SK-N-DZ (cell line): ENCODE data around the gene UBE2G2.
"Not testable (repeated sequence)": the region's sequence is repeated elsewhere in the genome, so short reads cannot be mapped to it uniquely, and the experiment has no call there.

Source experiments
- DNase-seq: peaks from one replicate; pipeline ENCODE4 v3.0.0-alpha.2; 2015; ENCODE audit warnings: low spot score

Gene UBE2G2

DNA sequence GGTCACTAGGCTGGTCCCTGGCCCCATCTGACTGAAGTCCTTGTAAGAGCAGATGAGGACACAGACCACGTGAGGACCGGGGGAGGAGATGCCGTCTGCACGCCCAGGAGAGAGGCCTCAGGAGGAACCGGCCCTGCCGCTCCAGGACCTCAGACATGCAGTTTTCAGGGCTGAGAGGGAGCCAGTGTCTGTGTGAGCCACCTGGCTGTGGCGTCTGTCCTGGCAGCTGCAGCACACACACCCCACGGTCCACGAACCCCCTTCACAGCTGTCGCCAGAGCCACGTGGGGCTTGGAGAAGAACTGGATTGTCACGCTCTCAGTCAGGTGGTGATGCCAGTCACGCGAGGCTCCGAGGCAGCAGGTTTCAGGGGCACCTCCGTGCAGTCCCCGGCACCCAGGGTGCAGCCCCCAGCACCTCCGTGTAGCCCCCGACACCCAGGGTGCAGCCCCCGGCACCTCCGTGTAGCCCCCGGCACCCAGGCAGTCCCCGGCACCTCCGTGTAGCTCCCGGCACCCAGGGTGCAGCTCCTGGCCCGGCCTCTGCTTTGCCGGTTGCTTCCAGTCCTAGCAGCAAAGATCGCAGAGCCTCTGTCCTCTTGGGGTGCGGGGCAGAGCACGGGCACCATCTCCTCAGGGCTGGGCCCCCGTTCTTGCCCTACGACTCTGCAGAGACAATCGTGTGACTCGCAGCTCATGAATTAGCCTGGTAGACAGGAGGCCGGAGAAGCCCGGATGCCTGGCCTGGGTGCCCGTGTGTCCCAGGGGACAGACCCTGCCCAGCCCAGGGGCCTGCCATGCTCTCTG, 35.2 kb upstream of the UBE2G2 start:
- DNase-seq: peak; percentile 76

DNA sequence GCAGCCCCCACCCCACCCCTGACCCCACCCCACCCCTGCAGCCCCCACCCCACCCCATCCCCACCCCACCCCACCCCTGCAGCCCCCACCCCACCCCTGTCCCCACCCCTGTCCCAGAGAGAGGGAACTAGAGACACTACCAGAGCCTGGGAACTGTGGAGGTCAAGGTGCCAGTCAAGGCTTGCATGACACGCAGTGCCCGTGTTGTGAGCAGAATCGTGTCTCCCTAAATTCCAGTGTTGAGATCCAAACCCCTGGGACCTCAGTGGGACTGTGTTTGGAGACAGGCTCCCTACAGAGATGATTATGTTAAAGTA, 34.7 kb upstream of the UBE2G2 start:
- no peak for DNase-seq

DNA sequence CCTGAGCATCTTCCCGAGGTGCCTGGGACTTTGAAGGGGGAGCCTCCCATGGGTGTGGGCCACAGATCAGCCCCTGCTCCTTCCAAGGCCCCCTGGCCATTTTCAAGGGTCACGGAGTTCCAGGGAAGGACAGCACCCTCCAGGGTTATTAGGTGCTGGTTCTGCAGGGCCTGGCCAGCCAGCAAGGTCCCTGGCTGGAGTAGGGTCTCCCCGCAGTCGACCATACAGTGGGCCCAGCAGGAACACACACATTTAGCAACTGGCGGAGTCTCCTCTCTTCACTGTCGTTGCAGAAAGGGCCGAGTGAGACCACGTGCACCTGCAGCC, 34.0 kb upstream of the UBE2G2 start:
- no peak for DNase-seq

DNA sequence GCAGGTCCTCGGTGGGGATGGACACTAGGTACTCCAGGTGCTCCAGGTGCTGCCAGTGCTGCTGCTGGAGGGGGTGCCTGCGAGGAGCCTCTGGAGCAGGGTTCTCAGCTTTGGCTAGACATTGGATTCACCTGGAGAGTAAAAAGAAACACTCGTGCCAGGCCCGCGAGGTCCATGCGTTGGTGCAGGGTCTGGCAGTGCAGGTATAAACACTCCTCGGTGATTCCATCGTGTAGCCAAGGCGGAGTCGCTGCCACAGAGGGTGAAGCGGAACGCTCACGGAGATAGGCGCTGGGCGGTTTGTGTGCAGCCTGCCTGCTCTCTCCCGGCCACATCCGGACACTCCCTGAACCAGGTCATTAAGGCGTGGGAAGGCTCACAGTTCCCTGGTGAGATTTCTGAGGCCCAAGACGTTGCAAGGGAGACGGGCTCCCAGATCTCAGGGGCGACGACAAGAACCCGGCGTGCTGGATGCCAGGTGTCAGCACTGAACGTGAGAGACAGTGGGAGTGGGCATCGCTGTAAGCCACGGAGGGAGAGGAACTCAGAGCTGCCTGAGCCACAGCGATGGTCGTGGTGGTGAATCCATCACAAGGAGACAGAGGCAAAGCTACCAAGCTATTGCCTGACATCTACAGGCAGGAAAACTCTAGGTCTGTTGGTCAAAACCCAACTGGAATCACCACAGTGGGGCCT, 33.5 kb upstream of the UBE2G2 start:
- no peak for DNase-seq

DNA sequence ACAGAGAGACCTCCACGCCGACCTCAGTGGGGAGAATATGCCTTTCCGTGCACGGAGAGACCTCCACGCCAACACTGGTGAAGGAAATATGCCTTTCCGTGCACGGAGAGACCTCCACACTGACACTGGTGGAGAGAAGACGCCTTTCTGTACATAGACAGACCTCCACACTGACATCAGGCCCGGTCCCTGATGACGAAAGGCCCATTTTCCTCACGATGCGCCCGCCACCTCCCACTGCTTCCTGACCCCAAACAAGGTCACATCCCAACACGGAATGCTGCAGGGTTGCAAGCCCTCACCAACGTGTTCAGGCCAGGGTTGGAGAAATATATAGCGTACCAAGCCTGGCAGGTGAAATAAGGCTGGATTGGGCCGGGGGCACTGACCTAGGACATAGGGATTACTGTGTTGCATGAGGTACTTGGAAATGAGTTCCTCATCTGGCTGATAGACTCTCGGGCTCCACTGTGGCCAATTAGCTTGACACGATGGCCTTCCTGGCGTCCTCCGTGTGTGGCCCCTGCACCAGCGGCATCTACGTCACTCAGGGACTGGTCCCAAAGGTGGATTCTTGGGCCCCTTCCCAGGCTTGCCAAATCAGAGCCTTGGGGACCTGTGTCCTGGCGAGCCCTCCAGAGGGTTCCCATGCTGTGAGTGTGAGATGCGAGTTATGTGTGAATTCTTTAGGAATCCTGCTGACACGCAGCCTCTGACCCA, 32.8 kb upstream of the UBE2G2 start:
- DNase-seq: no peak

DNA sequence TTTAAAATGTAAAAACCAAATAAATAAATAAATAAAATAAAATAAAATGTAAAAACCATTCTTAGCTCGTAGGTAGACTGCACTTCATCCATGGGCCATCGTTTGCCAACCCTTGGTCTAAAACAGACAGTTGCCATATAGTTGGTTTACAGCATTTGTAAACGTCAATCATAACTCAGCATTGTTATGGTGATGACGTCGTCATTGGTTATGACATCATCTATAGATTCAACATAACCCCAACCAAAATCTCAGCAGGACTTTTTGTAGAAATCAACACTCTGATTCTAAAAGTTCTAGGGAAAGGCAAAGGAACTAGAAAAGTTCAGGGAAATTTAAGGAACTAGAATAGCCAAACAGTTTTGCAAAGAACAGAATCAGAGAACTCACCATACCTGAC, 32.0 kb upstream of the UBE2G2 start:
- DNase-seq: no peak

DNA sequence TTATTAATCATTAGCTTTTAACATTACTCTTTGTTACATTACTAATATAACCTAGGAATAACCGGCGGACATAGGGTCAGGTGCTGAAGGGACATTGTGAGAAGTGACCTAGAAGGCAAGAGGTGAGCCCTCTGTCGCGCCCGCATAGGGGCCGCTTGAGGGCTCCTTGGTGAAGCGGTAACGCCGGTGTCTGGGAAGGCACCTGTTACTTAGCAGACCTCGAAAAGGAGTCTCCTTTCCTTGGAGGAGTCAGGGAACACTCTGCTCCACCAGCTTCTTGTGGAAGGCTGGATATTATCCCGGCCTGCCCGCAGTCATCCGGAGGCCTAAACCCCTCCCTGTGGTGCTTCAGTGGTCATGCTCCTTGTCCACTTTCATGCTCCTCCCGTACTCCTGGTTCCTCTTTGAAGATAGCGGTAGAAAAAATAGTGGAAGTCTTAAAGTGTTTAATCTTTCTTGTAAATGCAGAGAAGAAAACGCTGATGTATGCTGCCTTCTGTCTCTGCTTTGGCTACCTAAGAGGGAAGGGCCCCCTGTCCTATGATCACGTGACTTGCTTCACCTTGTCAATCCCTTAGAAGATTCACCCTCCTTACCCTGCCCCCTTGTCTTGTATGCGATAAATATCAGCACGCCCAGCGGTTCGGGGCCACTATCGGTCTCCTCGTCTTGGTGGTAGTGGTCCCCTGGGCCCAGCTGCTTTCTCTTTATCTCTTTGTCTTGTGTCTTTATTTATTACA, 31.1 kb upstream of the UBE2G2 start:
- DNase-seq: not testable (repeated sequence)

DNA sequence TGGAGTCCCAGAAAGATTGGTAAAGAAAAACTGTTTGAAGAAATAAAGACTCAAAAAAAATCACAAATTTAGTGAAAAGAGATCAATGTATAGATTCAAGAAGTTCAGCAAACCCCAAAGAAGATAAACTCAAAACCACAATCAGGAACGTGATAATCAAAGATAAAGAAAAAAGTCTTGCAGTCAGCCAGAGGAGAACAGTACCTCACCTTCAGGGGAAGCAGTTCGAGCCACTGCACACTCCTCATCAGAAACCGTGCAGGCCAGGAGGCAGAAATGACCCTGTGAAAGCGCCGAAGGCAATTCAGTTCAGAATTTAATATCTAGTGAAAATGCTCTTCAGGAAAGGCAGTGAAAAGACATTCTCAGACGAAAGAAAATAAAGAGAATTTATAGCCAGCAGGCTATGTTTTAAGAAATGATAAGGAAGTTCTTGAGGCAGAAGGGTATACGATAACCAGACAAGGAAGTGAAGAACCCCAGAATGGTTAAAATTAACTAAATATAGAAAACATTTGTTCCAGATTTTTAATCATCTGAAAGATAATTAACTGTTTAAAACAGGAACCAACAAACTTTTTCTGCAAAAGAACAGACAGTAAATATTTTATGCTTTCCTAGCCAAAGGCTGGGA, 29.7 kb upstream of the UBE2G2 start:
- DNase-seq: no peak

DNA sequence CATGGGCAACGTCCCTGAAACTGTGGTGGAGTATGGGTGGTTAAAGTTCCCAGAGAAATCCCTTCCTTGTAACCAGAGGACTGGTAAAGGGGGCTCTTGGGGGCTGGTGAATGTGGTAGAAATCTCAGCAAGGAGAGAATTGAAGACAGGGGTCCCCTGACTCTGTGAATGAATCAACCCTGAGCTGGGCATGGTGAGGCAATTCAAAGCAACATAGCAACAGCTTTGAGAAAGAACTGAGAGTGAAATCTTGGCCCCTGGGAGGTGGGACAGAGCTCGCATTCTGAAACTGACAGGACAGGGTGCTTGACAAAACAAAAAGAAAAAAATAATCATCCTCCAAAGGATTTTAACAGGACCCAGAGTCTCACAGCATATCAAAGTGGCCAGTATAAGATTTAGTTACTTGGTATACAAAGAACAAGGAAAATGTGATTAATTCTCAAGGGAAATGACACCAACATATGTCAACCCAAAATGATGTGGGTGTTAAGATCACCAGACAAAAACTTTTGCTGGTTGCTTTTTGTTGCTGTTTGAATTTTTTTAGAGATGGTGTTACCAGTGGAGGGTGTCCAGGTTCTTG, 28.0 kb upstream of the UBE2G2 start:
- no peak for DNase-seq

DNA sequence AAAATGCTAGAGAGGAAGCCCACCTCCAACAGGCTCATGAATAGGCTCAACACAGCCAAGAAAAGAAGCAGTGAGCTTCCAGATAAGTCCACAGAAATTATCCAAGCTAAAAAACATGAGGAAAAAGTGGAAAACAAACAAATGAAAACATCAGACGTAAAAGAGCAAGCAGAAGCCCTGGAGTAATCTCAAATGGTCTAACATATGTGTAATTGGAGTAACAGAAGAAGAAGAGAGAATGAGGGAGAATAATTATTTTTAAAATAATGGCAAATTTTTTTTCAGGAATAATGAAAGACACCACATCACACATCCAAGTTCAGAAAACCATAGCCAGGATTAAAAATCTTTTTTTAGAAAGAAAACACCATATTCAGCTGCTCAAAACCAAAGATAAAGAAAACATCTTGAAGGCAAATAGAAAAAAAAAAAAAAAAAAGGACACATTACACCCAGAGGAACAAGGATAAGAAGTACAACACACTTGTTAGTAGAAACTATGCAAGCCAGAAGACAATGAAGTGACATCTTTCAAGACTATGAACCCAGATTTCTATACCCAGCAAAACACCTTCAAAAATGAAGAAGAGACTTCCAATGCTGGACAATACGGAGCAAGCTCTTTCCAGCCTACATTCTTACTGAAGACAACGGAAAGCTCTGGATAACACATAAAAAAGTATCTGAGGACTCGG, 26.9 kb upstream of the UBE2G2 start:
- no peak for DNase-seq

DNA sequence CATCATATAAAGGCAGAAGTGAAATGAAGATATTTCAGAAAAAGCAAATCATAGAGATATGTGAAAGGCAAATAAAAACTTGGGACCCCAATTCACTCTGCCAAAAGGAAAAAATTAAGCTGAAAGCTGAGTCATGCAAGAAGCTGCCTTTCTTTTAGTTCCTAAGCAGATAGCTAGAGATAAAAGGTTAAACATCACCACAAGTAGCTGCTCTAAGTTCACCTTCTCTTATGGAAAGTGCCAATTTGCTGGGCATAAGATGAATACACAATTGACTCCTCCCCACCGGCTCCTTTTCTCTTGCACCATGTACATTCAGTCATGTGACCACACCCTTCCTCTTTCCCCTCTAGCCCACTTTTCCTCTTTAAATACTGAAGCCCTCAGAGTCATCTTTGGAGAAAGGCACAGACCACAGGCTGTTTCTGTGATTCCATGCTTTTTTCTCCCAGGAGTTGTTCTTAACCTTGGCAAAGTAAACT, 21.6 kb upstream of the UBE2G2 start:
- DNase-seq: no peak

DNA sequence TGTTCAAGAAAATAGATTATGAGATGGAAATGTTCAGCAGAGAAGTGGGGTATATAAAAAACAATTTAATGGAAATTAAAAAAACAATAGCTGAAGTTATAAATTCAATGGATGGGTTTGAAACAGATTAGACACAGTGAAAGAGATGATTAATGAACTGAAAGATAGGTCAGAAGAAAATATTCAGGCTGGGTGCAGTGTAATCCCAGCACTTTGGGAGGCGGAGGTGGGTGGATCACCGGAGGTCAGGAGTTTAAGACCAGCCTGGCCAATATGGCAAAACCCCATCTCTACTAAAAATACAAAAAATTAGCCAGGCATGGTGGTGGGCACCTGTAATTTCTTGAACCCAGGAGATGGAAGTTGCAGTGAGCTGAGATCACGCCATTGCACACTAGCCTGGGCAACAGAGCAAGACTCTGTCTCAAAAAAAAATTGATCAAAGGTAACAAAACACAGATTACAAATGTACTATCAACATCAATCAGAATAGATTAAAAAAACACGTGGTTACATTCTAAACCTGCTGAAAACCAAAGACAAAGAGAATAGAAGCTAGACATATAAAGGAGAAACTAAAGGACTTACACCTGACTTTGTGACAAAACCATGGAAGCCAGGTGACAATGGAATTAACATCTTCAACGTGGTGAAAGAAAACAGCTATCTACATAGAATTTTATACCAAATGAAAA, 21.0 kb upstream of the UBE2G2 start:
- DNase-seq: no peak

DNA sequence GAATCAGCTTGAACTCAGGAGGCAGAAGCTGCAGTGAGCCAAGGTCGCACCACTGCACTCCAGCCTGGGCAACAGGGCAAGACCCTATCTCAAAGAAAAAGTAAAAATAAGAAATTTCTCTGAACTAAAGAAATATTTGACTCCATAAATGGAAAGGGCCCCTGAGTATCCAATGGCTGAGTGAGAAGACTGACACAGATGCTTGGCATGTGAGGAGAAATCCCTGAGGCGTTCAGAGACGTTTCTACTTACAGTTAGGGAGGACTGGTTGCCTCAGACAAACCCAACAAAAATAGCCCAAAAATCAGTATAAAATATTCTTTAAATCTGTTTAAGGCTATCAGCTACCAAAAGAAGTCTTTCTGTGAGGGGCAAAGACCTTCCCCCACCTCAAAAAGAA, 19.2 kb upstream of the UBE2G2 start:
- DNase-seq: no peak

DNA sequence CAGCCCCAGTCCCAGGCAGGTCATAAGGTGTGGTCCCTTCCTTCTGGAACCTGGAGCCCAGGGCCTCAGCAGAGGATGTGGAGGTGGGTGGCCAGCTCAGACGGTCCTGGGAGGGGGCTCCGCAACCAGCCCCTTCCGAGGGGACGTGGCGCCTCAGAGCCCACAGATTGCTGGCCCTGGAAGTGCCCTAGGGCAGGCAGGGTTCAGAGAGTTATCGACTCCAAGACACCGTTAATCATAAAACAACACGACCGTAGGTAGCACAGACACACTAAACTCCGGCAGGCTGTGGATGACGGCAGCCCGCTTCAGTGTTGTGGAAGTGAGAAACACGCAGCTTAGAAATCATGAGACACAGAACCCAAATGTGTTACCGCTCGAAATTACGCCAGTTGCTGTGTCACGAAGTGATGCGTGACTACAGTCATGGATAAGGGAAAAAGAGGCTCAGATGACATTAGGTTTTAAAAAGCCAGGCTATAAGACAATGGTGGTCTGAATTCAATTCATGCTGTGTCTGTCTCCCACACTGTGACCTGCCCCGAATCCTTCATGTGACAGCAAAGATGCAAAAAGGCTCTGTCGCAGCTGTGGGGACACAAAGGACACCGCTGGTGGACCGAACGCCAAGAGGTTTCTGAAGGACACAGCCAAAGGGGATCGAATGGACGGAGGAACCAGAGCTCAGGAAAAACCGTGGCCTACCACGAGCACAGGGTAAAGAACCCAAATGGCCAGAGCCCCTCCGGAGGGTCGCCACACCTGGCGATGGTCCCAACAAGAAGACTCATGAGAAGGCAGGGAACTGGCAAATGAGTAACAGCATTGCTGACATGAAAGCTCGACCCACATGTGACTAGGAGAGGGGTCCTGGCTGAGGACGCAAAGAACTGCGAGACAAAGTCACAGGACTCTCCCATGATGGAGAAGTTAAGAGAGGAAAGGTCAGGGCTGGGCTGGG, 17.9 kb upstream of the UBE2G2 start:
- no peak for DNase-seq

DNA sequence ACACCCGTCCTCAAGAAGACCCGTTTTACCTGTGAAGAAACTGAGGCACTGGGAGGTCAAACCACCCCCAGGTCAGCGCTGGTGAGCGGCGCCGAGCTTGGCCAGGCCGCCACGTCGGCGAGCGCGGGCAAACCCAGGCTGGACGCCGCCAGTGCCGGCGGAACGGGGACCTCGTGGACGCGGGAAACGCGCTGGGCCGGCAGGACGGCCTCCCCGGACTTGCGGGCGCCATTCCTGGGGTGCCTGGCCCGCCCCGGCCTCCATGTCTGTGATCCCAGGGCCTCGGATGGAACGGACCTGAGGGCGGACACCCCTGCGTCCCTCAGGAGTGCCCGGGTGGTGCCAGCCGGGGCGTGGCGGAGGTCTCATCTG, 17.0 kb upstream of the UBE2G2 start:
- DNase-seq: no peak

DNA sequence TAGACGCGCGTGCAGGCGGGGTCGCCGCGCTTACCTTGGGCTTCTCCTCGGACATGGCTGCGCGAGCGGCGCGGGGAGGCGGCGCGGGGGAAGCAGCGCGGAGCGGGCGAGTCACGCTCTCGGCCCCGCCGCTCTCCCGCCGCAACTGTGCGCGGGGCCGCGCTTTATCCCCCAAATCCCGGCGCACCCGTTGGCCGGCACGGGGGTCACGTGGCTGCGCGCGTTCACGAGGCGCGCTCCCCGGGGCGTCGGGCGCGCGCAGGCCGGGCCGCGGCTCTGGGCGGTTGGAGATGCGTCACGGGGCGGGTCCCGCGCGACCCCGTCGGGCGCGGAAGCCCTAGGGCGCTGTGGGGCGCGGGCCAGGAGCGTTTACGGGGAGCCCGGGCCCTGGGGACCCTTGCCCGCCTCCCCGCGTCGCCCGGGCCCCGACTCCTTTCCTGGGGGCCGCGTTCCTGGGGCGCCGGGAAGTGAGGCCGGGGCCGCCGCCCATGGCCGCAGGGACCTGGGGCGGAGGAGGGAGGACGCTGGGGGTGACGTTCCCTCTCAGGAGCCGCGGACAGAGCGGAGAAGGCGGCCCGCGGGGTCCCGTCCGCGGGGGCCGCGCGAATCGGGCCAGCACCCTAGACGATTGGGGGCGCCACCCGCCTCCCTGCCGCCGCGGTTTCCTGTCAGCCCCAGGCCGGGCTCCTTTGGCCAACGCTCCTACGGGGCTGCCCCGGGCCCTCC, 16.5 kb upstream of the UBE2G2 start, which contains the start of gene SUMO3:
Gene SUMO3, minus strand, starts transcription at position 149 of the 726 bp plus-strand sequence. Its CDS starts 94 bp downstream, at position 55.
- peak; percentile 57 for DNase-seq

DNA sequence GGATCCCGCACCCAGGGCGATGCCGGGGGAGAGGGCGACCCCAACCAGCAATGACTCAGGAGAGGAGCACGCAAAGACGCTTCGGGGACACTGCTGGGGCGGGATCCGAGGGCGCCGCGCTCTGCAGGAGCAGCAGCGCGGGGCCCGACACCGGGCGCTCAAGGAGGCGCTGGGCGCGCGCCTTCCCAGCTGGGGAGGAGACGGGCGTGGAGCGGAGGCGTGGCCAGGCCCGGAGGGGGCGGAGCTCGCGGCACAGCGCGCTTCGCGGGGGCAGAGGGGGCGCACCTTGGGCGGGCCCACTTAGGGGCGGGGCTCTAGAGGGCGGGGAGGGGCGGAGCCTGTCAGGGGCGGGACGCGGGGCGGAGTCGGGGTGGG, 15.9 kb upstream of the UBE2G2 start:
- DNase-seq: peak; percentile 67
